HCT116 (cell line): Measurements from ENCODE around the gene PRLR. TPM values are rescaled to one million over a fixed set of nuclear protein-coding genes. Genes with fewer than 3 reads are reported as not detected.

Experiments used
- ATAC-seq: fragments of 200-7000 bp; cut with Tn5 transposase; 2 replicates; pipeline ENCODE4 v1.9.1; 2020; ENCODE audit warnings: mild to moderate bottlenecking, moderate library complexity
- BruUV-seq: library from RNA; stranded (reverse); fragments of 400-500 nt; replicated peaks from 2 replicates; lab custom pipeline; 2021; lab: Mats Ljungman, UMichigan
- CTCF ChIA-PET: fragments of 300-600 bp; sonication (Branson Sonifier 250); formaldehyde crosslinking; loops from one replicate; lab custom pipeline; 2021; ENCODE audit warnings: antibody characterized with exemption; lab: Charles Lee
- POLR2A ChIA-PET: fragments of 300-600, 350-600 bp; sonication (Branson Sonifier 250); formaldehyde crosslinking; loops from one replicate; lab custom pipeline; 2021; ENCODE audit warnings: antibody characterized with exemption; lab: Charles Lee
- RAD21 ChIA-PET, 2 experiments: fragments of 300-600 bp; sonication (Branson Sonifier 250); formaldehyde crosslinking; loops; one replicate each; lab custom pipeline; 2023; ENCODE audit warnings: low total read pairs in 2 of 2; ENCODE audit not compliant: uncharacterized antibody in 2 of 2, unreplicated experiment in 2 of 2, low non-redundant PET in 1 of 2; lab: Charles Lee
- DNase-seq: peaks from one replicate; pipeline ENCODE4 v3.0.0-alpha.2; 2010; ENCODE audit warnings: low read depth, low spot score
- H2AFZ ChIP-seq: fragments of 200-600 bp; shearing (Covaris generic), sonication (generic); 2 replicates; pipeline ENCODE4 v1.6.1; 2017; ENCODE audit warnings: low read depth, mixed run types, mixed read lengths, antibody characterized with exemption, low read length; ENCODE audit not compliant: poor library complexity, severe bottlenecking
- H3K27ac ChIP-seq: 2 replicates; pipeline ENCODE4 v1.5.1; 2012; ENCODE audit warnings: low read depth, low read length
- H3K27me3 ChIP-seq: fragments of 200-600 bp; sonication (generic); 2 replicates; pipeline ENCODE4 v1.6.1; 2016; ENCODE audit warnings: mixed run types, low read length, mixed read lengths; ENCODE audit not compliant: insufficient read depth
- H3K36me3 ChIP-seq, 2 experiments: fragments of 200-500 bp in 1 of 2; fragments of 200-600 bp in 1 of 2; sonication (Bioruptor generic) in 1 of 2; sonication (generic) in 1 of 2; 2 replicates each; pipeline versions ENCODE4 v1.5.1 to v1.6.1; 2014 to 2016; ENCODE audit warnings: low read length in 2 of 2, inconsistent platforms in 1 of 2, mixed read lengths in 1 of 2, mixed run types in 1 of 2; ENCODE audit not compliant: insufficient read depth in 2 of 2, control insufficient read depth in 1 of 2
- H3K4me1 ChIP-seq, 2 experiments: fragments of 200-600 bp in 1 of 2; sonication (generic) in 1 of 2; 2 replicates each; pipeline versions ENCODE4 v1.5.1 to v1.6.1; 2012 to 2017; ENCODE audit warnings: low read length in 2 of 2, inconsistent platforms in 1 of 2, mild to moderate bottlenecking in 1 of 2, mixed read lengths in 1 of 2, mixed run types in 1 of 2, moderate library complexity in 1 of 2; ENCODE audit not compliant: insufficient read depth in 2 of 2, control insufficient read depth in 1 of 2
- H3K4me2 ChIP-seq: fragments of 200-600 bp; sonication (generic); 2 replicates; pipeline ENCODE4 v1.6.1; 2017; ENCODE audit warnings: mixed run types, low read length, mixed read lengths
- H3K4me3 ChIP-seq, 2 experiments: fragments of 200-600 bp in 1 of 2; sonication (generic) in 1 of 2; replicated peaks in 1 of 2; 2 replicates each; pipeline ENCODE4 v1.5.1; 2011 to 2016; ENCODE audit warnings: low read length in 2 of 2, control low read depth in 1 of 2, low read depth in 1 of 2, mild to moderate bottlenecking in 1 of 2, mixed read lengths in 1 of 2, mixed run types in 1 of 2
- H3K79me2 ChIP-seq: fragments of 200-600 bp; sonication (generic); 2 replicates; pipeline ENCODE4 v1.6.1; 2017; ENCODE audit warnings: mild to moderate bottlenecking, mixed run types, low read length, moderate library complexity, mixed read lengths; ENCODE audit not compliant: insufficient read depth
- H3K9ac ChIP-seq: fragments of 200-600 bp; sonication (generic); 2 replicates; pipeline ENCODE4 v1.6.1; 2016; ENCODE audit warnings: low read length, mixed read lengths
- H3K9me2 ChIP-seq: fragments of 200-600 bp; sonication (generic), shearing (Covaris generic); 2 replicates; pipeline ENCODE4 v1.6.1; 2017; ENCODE audit warnings: mixed run types, mild to moderate bottlenecking, moderate library complexity; ENCODE audit not compliant: insufficient read depth
- H3K9me3 ChIP-seq, 2 experiments: fragments of 200-500 bp in 1 of 2; fragments of 200-600 bp in 1 of 2; sonication (Bioruptor generic) in 1 of 2; sonication (generic) in 1 of 2; 2 replicates each; pipeline ENCODE4 v1.6.1; 2014 to 2017; ENCODE audit warnings: low read length in 2 of 2, mixed read lengths in 2 of 2, inconsistent platforms in 1 of 2, low read depth in 1 of 2, mild to moderate bottlenecking in 1 of 2, mixed run types in 1 of 2, moderate library complexity in 1 of 2; ENCODE audit not compliant: control insufficient read depth in 1 of 2, insufficient read depth in 1 of 2
- H4K20me1 ChIP-seq: fragments of 200-600 bp; sonication (generic), shearing (Covaris generic); 2 replicates; pipeline ENCODE4 v1.6.1; 2017; ENCODE audit warnings: mixed run types, mild to moderate bottlenecking, moderate library complexity; ENCODE audit not compliant: insufficient read depth
- CBX3 ChIP-seq: IDR thresholded peaks from 2 replicates; pipeline ENCODE4 v1.6.1; 2012; ENCODE audit warnings: low read depth
- EGR1 ChIP-seq: IDR thresholded peaks from 2 replicates; pipeline ENCODE4 v1.6.1; 2012; ENCODE audit warnings: low read depth
- ELF1 ChIP-seq: IDR thresholded peaks from 2 replicates; pipeline ENCODE4 v1.6.1; 2012; ENCODE audit warnings: low read depth, borderline replicate concordance
- EZH2 ChIP-seq: fragments of 200-600 bp; sonication (generic); IDR thresholded peaks from 2 replicates; pipeline ENCODE4 v1.6.1; 2017; ENCODE audit warnings: antibody characterized with exemption, mixed run types
- EZH2phosphoT487 ChIP-seq: fragments of 200-600 bp; IDR thresholded peaks from 2 replicates; pipeline ENCODE4 v1.6.1; 2018; ENCODE audit warnings: antibody characterized with exemption, borderline replicate concordance
- JUND ChIP-seq: IDR thresholded peaks from 2 replicates; pipeline ENCODE4 v1.6.1; 2012
- MAX ChIP-seq: IDR thresholded peaks from 2 replicates; pipeline ENCODE4 v1.6.1; 2012
- SP1 ChIP-seq: IDR thresholded peaks from 2 replicates; pipeline ENCODE4 v1.6.1; 2012; ENCODE audit warnings: low read depth
- YY1 ChIP-seq: IDR thresholded peaks from 2 replicates; pipeline ENCODE4 v1.6.1; 2011; ENCODE audit warnings: low read length, low read depth, moderate library complexity, mild to moderate bottlenecking; ENCODE audit not compliant: insufficient replicate concordance; ENCODE audit errors: extremely low read depth
- ZBTB33 ChIP-seq: IDR thresholded peaks from 2 replicates; pipeline ENCODE4 v1.6.1; 2011; ENCODE audit warnings: mild to moderate bottlenecking, low read length, moderate library complexity; ENCODE audit not compliant: insufficient replicate concordance; ENCODE audit errors: extremely low read depth
- ZFX ChIP-seq: fragments of 450-650 bp; IDR thresholded peaks from 2 replicates; pipeline ENCODE4 v1.6.1; 2017
- intact Hi-C: fragments of 100-400 bp; cut with micrococcal nuclease; formaldehyde crosslinking; loops from 2 replicates; pipeline ENCODE4 v1.10.0; 2022
- total RNA-seq: library from RNA; stranded (reverse); gene quantifications from one replicate; pipeline ENCODE4 v1.2.1, GENCODE V29; 2021; ENCODE audit not compliant: unreplicated experiment
- TF ChIP-seq, protein P1 (sequence below): IDR thresholded peaks from 2 replicates; pipeline ENCODE4 v1.6.1; 2012; ENCODE audit warnings: low read depth
- TF ChIP-seq, protein P2 (sequence below), 3 experiments: fragments of 200-600 bp in 1 of 3; sonication (generic) in 1 of 3; IDR thresholded peaks in 2 of 3; conservative IDR thresholded peaks in 1 of 3; 2 replicates each; pipeline ENCODE4 v1.5.1; 2012 to 2017; ENCODE audit warnings: low read depth in 2 of 3, low read length in 2 of 3, antibody characterized with exemption in 1 of 3, borderline replicate concordance in 1 of 3, control low read depth in 1 of 3, mild to moderate bottlenecking in 1 of 3, mixed read lengths in 1 of 3, mixed run types in 1 of 3, moderate library complexity in 1 of 3; ENCODE audit not compliant: insufficient read depth in 1 of 3

The PRLR gene
- total RNA-seq, 1 experiment from 2014 or later = 0.10 TPM

DNA sequence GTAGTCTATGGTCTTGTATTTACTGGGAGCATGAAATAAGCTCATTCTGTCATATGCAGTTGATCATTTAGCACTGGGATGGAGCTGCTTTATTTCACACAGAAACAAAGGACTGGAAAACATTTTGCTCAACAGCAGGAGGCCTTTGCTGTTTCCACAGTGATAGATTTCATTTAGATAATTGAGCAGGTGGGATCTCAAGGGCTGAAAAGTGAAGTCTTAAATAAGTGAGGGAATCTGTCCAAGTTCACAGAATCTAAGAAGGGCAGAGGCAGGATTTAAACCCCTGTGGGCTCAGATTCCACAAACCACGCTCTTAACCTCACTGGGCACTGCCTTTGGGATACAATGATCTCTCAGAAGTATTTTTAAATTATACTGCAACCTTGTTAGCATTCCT, 47.8 kb downstream of the PRLR start:
- Histone ChIP-seq H4K20me1 (no peaks in the 10 kb centered on the region), H3K27me3 (peaks cover 13% of the 10 kb centered on the region; the same call in 1 of the 2 replicates), H3K36me3 (no peaks in the 10 kb centered on the region), H3K79me2 (no peaks in the 10 kb centered on the region), H2AFZ (no peak overlapping the region), H3K27ac (no peak overlapping the region), H3K9me2 (no peaks in the 10 kb centered on the region), H3K4me2 (no peak overlapping the region), H3K9ac (no peak overlapping the region), H3K4me3 (no peak overlapping the region), H3K9me3 (no peaks in the 10 kb centered on the region), H3K4me1 (no peaks in the 10 kb centered on the region)
- ChIA-PET RAD21 (no interaction called here), CTCF (interaction anchor here (0.9 to 1.0 kb wide), 2 partner anchors 10 to 253 kb away, joined by 3 read pairs; partner anchors contain the start of gene DNAJC21), POLR2A (no interaction called here)
- DNase-seq = no peak
- intact Hi-C loops = loop anchor here (2.0 kb wide), 1 partner anchor 708 kb away; no protein-coding TSS in a partner anchor
- ATAC-seq = no peak
- TF ChIP-seq JUND (no peak), MAX (no peak)
- no TSS peak for BruUV-seq

DNA sequence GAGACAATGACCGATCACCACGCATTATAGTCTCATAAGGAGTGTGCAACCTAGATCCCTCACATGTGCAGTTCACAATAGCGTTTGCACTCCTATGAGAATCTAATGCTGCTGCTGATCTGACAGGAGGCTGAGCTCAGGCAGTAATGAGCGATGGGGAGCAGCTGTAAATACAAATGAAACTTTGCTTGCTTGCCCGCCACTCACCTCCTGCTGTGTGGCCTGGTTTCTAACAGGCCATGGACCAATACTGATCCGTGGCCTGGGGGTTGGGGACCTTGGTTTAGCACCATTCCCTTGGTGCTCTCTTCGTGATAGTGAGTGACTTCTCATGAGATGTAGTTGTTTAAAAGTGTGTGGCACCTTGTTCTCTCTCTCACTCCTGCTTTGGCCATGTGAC, 50.2 kb downstream of the PRLR start:
- Histone ChIP-seq H3K4me3 (no peak overlapping the region), H3K36me3 (no peaks in the 10 kb centered on the region), H3K9me2 (no peaks in the 10 kb centered on the region), H3K27ac (no peak overlapping the region), H4K20me1 (no peaks in the 10 kb centered on the region), H3K27me3 (peaks cover 4% of the 10 kb centered on the region; the same call in 1 of the 2 replicates), H3K4me1 (no peaks in the 10 kb centered on the region), H3K9ac (no peak overlapping the region), H3K79me2 (no peaks in the 10 kb centered on the region), H2AFZ (no peak overlapping the region), H3K9me3 (no peaks in the 10 kb centered on the region), H3K4me2 (no peak overlapping the region)
- ATAC-seq = no peak
- RAD21 ChIA-PET = no interaction called here
- DNase-seq = no peak
- CTCF ChIA-PET = no interaction called here
- intact Hi-C loops = no loop called here
- BruUV-seq = no TSS peak
- POLR2A ChIA-PET = no interaction called here
- TF ChIP-seq, protein P1, sequence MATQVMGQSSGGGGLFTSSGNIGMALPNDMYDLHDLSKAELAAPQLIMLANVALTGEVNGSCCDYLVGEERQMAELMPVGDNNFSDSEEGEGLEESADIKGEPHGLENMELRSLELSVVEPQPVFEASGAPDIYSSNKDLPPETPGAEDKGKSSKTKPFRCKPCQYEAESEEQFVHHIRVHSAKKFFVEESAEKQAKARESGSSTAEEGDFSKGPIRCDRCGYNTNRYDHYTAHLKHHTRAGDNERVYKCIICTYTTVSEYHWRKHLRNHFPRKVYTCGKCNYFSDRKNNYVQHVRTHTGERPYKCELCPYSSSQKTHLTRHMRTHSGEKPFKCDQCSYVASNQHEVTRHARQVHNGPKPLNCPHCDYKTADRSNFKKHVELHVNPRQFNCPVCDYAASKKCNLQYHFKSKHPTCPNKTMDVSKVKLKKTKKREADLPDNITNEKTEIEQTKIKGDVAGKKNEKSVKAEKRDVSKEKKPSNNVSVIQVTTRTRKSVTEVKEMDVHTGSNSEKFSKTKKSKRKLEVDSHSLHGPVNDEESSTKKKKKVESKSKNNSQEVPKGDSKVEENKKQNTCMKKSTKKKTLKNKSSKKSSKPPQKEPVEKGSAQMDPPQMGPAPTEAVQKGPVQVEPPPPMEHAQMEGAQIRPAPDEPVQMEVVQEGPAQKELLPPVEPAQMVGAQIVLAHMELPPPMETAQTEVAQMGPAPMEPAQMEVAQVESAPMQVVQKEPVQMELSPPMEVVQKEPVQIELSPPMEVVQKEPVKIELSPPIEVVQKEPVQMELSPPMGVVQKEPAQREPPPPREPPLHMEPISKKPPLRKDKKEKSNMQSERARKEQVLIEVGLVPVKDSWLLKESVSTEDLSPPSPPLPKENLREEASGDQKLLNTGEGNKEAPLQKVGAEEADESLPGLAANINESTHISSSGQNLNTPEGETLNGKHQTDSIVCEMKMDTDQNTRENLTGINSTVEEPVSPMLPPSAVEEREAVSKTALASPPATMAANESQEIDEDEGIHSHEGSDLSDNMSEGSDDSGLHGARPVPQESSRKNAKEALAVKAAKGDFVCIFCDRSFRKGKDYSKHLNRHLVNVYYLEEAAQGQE = no peak
- TF ChIP-seq YY1 (no peak), EZH2phosphoT487 (no peak), ZBTB33 (no peak), EGR1 (no peak), EZH2 (no peak), CBX3 (no peak), SP1 (no peak), ZFX (no peak), ELF1 (no peak)
- TF ChIP-seq, protein P2, sequence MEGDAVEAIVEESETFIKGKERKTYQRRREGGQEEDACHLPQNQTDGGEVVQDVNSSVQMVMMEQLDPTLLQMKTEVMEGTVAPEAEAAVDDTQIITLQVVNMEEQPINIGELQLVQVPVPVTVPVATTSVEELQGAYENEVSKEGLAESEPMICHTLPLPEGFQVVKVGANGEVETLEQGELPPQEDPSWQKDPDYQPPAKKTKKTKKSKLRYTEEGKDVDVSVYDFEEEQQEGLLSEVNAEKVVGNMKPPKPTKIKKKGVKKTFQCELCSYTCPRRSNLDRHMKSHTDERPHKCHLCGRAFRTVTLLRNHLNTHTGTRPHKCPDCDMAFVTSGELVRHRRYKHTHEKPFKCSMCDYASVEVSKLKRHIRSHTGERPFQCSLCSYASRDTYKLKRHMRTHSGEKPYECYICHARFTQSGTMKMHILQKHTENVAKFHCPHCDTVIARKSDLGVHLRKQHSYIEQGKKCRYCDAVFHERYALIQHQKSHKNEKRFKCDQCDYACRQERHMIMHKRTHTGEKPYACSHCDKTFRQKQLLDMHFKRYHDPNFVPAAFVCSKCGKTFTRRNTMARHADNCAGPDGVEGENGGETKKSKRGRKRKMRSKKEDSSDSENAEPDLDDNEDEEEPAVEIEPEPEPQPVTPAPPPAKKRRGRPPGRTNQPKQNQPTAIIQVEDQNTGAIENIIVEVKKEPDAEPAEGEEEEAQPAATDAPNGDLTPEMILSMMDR (IDR thresholded peaks at IDR 0.05 in 2 of 3, conservative IDR thresholded peaks at IDR 0.05 in 1 of 3; ENCODE audit: borderline replicate concordance in 1 of 3, insufficient read depth in 1 of 3, low read depth in 2 of 3, low read length in 2 of 3) = no peak
